GM19043 (cell line): ENCODE measurements around the gene TIMM22.
"Not testable (repeated sequence)": the region's sequence is repeated elsewhere in the genome, so short reads cannot be mapped to it uniquely, and the experiment has no call there.

Experiments
- ATAC-seq: cut with Tn5 transposase; IDR thresholded peaks from one replicate; pipeline ENCODE4 v1.9.1; 2021; ENCODE audit warnings: low read depth; ENCODE audit not compliant: unreplicated experiment

Gene TIMM22

GRCh38 chr17:970364-970763 lies 26.6 kb upstream of the TIMM22 start:
- no peak for ATAC-seq

- not testable (repeated sequence) for ATAC-seq
These were observed 25.1 kb upstream of the TIMM22 start for GRCh38 chr17:971861-972260.

GRCh38 chr17:973053-973452 lies 23.9 kb upstream of the TIMM22 start:
- no peak for ATAC-seq

GRCh38 chr17:974778-975177 lies 22.2 kb upstream of the TIMM22 start:
- not testable (repeated sequence) for ATAC-seq

- ATAC-seq: no peak
These were observed 21.5 kb upstream of the TIMM22 start for GRCh38 chr17:975371-975915.

- no peak for ATAC-seq
These were observed 20.6 kb upstream of the TIMM22 start for GRCh38 chr17:976312-976711.

GRCh38 chr17:977166-977565 lies 19.8 kb upstream of the TIMM22 start:
- ATAC-seq: no peak

GRCh38 chr17:978103-979093 lies 18.5 kb upstream of the TIMM22 start:
- ATAC-seq: no peak

GRCh38 chr17:979212-979538 lies 17.8 kb upstream of the TIMM22 start:
- no peak for ATAC-seq

- ATAC-seq: no peak
These were observed 17.2 kb upstream of the TIMM22 start, which contains the start of gene NXN for GRCh38 chr17:979539-980405. Gene NXN (minus strand): TSS chr17:979776.

GRCh38 chr17:980406-981291 lies 16.3 kb upstream of the TIMM22 start:
- ATAC-seq: no peak

- ATAC-seq: no peak
These were observed 15.7 kb upstream of the TIMM22 start for GRCh38 chr17:981292-981658.

GRCh38 chr17:983921-984320 lies 13.0 kb upstream of the TIMM22 start:
- ATAC-seq: no peak

GRCh38 chr17:986322-986929 lies 10.5 kb upstream of the TIMM22 start:
- no peak for ATAC-seq

GRCh38 chr17:987931-988330 lies 9.0 kb upstream of the TIMM22 start:
- no peak for ATAC-seq

- ATAC-seq: no peak
These were observed 8.4 kb upstream of the TIMM22 start for GRCh38 chr17:988561-988960.

- no peak for ATAC-seq
These were observed 4.0 kb upstream of the TIMM22 start for GRCh38 chr17:992933-993332.

- not testable (repeated sequence) for ATAC-seq
These were observed 1.6 kb upstream of the TIMM22 start for GRCh38 chr17:995324-995723.

- ATAC-seq: no peak
These were observed 1.2 kb downstream of the TIMM22 start for GRCh38 chr17:998111-998510.
